ENCODE data around the gene BSPH1.
"Not testable (repeated sequence)": the region's sequence is repeated elsewhere in the genome, so short reads cannot be mapped to it uniquely, and the experiment has no call there.

Gene BSPH1

GRCh38 chr19:47920107-47920506 is 71.9 kb downstream of the BSPH1 start:
- not testable (repeated sequence) for DNase-seq (ENCODE audit: low spot score)

Data from left forelimb (tissue), 1 donor.